HG02981 (cell line): ENCODE measurements around the gene LRFN4.

ENCODE experiments used
- ATAC-seq: cut with Tn5 transposase; IDR thresholded peaks from one replicate; pipeline ENCODE4 v1.9.1; 2021; ENCODE audit warnings: mild to moderate bottlenecking, moderate library complexity; ENCODE audit not compliant: unreplicated experiment

LRFN4 gene

DNA sequence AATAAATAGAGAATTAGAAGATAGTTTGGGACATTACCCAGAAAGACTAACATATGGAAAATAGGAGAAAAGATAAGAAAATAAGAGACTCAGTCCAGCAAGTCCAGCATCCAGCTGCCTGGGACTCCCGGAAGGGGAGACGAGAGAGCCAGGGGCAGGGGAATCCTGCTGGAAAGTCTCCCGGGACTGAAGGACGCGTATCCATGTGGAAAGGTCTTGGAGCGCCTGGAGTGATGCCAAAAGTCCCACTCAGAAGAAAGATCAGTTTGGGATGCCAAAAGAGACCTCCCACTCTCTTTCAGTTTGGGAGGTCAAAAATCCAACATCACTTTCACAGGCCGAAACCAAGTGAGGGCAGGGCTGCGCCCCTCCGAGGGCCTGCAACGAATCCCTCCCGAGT, 30.7 kb downstream of the LRFN4 start:
- no peak for ATAC-seq

DNA sequence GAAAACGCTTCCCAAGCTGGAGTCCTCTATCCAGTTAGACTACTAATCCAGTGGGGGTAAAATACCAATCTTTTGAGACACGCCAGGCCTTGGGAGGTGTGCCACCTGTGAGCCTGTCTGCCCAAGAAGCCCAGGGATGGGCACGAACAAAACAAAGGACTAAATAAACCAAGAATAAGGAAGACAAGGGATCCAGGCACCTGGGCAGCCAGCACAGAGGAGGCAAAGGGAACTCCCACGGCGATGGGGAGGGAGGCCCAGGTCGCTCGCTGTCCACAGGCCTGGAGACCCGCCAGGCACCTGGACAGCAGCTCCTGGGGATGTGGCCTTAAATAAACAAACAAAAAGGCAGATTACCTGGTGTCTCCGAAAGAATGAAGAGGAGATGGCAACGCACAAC, 31.4 kb downstream of the LRFN4 start:
- no peak for ATAC-seq

DNA sequence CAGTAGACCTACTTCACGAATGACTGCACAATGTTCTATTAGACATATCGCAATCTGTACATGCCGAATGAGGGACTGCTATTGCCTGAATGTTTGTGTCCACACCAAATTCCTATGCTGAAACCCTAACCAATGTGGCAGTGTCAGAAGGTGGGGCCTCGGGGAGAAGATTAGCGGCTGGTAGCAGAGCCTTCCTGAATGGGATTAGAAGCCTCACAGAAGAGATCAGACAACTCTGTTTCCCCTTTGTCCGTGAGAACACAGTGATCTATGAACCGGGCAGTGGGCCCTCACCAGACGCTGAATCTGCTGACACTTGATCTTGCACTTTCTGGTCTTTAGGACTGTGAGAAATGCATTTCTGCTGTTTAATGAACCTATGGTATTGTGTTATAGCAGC, 33.1 kb downstream of the LRFN4 start:
- ATAC-seq: no peak

DNA sequence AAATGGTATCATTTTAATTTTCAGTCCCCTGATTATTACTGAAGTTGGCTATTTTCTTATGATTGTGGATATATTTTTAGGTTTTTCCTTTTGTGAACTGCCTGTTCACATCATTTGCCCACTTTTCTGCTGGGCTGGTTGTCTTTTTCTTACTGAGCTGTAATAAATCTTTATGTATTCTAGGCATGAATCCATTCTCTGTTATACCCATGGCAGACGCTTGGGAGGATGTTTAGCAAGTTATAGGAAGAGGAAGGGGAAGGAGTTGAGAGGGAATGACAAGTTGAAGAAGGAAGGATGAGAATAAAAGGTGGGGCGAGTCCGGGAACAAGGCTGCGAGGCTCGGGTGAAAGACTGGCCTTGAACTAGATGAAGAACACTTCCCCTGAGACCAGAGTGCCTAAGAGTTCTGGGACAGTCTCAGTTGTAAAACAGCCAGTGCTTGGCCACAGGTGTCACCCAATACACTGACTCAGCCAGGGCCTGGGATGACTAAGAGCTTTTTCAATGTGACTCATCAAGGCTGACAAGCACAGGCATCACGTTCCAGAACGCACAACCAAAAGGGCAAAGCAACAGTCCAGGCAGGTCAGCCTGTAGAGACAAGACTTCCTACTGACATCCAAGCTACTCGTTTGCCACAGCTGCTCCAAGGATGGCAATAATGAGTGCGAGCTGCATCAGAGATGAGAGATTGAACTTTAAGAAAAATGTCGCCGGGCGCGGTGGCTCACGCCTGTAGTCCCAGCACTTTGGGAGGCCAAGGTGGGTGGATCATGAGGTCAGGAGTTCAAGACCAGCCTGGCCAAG, 35.2 kb downstream of the LRFN4 start:
- ATAC-seq: peak; percentile 88

DNA sequence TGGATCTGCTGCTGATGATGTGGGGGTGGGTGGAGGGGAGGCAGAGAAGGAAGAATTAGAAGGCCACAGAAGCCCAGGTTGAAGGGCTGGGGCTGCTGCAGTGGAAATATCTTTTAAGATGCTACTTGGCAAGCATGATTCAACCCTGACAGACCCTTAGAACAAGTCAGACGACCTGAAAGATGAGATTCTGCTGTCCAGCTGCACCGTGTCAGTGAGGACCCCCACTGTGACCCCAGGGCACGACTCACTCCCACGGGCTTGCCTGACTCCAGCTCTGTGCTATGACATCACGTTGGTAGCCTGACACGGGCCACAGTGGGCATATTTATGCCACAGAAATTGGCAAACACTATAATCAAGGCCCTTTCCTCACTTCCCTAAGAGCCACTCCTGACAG, 36.0 kb downstream of the LRFN4 start:
- ATAC-seq: no peak

DNA sequence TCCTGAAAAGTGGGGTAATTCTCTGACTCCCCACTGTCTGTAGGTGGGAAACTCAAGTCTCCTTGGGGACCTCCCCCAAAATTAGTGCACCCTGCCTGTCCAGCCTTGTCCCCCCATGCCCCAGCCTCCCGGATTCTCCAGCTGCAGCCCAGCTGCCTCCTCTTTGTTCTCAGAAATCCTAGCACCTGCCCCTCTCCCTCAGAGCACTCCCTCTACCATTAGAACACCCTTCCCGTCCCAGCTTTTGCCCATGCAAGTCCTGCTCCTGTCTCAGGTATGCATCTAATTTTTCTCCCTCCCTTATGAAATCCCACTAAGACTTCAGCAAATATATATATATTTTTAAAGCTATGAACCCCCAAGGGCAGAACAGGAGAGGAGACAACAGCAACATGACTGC, 37.3 kb downstream of the LRFN4 start:
- ATAC-seq: no peak

DNA sequence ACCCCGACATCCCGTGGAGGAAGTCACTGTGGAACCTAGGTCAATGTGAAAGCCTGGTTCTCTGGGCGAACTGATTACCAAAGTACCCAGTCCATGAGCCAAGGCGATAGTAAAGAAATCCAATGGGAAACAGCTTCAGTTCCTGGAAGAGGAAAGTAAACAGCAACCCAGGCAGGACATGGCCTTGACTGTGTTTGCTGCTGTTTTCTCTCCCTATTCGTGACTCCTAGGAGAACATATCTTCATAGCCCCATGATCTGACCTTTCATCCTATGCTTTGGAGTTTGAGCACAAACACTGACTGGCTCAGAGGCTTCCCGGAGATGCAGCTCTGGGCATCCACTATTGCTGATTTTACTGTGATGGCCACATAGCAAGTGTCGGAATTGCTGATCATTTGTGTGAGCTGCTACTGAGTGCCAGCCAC, 45.1 kb downstream of the LRFN4 start:
- ATAC-seq: no peak

DNA sequence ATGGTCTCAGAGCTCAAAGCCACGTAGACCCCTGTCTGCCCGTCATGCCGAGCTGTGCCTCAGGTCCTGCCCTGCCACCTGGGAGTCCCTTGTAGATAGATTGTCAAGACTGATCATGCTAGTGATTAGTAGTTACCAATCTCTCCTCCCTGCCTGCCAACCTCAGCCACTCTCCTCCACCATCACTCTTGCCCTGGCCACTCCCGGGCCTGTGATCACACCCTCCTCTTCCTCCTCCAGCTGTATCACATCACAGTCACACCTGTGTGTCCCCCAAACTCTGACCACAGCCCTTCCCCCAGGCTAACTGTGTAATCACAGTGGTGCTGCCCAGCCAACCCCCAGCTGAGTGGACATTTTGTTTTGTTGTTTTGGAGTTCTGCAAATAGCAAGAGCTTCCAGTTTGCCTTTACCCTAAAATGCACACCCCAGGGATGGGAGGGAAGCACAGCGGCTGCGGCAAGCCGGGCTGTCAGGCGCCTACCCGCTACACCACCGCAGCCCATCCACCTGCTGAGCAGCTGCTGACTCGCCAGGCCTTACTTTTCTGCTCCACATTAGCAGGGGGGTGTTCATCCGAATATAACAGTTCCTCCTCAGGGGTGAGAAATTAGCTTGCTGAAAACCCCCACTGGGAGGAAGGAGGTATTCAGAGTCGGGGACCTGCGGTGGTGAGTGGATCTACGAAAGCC, 45.8 kb downstream of the LRFN4 start:
- no peak for ATAC-seq

DNA sequence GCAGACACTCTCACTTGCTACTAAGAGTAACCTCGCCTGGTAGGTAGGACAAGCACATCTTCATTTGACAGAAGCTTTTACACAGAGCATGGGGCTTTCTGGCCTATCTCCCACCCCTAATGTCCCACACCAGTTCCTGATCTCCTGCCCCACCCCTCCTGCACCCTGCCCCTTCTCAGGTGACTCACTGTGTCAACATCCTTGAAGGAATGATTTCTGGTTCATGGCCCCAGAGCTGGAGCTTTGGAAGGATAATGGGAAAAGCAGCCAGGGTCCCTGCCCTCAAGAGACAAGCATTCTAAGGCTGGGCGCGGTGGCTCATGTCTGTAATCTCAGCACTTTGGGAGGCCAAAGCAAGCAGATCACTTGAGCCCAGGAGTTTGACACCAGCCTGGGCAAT, 47.2 kb downstream of the LRFN4 start:
- no peak for ATAC-seq

DNA sequence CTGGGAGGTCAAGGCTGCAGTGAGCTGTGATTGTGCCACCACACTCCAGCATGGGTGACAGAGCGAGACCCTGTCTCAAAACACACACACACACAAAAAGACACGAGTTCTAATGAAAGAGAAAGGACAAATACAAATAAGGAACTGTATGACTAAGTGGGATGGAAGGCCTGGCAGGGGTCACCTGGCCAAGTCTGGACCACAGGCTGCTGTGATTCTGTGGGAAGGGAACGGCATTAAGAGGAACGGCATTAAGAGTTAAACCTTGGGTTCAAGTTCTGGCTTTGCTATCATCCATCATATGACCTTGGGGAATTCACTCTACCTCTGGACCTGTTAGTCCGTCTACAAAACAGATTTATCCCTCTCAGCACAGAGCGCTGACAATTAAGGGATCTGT, 47.7 kb downstream of the LRFN4 start:
- no peak for ATAC-seq

DNA sequence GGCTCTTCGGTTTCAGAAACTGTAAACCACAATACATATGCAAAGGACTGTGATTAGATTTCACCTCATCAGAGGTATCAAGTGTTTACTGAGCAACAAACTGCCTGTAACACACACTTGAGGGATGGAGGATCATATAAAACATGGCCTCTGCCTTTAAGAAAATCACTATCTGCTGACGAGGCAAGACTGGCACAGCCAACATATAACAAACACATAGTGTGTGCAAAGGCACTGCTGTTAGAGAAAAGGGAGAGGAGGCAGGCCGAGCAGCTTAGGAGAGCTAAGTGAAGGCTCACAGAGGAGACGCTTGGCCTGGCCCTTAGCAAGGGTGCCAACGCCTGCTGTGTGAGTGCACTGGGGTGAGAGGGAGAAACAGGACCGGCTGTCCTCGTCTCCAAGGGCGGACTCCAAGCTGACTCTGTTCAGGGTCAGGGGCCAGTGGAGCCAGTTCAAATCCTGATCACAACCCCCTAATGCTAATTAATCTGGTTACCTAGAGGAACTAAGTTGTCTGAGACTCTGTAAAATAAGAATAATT, 48.2 kb downstream of the LRFN4 start:
- no peak for ATAC-seq

DNA sequence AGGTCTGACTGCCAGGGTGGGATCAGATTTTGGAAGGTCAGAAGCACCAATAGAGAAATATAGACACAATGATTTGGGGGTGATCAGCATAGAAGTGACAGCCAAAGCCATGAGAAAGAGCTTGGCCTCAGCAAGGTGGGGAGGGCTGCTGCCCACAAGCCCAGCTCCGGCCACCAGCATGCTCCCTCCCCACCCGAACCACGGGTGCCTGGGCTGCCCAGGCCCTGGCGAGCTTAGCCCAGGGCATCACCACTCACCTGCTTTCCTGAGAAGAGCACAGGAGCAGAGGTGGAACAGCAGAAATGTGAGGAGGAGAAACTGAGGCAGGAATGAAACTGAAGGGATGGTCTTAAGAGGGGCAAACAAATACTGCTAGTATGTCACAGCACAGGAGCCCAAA, 48.8 kb downstream of the LRFN4 start:
- ATAC-seq: no peak

DNA sequence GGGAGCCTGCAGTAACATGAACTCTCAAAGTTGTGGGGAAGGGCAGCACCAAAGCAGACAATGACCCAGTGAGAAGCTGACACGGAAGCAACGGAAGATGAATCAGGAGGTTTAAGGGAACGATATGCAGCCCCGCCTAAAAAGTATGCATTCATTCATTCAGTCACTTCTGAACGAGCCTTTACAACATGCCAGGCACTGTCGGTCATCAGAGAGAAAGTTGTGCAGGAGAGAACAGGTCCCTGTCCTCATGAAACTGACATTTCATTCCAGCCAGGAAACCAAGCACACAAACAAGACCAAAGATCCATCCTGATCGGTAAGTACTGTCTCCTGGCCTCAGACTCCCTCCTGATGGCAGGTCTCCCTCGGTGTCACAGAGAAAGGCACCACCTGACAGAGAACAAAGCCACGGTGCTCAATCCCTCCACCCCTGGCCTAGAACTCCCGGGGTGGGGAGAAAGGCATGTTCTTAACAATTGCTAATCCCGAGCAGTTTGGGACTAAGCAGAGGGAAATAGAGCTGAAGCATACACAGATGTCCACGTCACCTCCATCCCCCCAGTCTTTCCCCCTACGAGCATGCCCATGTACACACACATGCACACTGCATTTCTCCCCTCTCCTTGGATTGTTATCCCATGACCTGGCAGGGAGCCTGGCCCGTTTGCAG, 49.3 kb downstream of the LRFN4 start:
- no peak for ATAC-seq

DNA sequence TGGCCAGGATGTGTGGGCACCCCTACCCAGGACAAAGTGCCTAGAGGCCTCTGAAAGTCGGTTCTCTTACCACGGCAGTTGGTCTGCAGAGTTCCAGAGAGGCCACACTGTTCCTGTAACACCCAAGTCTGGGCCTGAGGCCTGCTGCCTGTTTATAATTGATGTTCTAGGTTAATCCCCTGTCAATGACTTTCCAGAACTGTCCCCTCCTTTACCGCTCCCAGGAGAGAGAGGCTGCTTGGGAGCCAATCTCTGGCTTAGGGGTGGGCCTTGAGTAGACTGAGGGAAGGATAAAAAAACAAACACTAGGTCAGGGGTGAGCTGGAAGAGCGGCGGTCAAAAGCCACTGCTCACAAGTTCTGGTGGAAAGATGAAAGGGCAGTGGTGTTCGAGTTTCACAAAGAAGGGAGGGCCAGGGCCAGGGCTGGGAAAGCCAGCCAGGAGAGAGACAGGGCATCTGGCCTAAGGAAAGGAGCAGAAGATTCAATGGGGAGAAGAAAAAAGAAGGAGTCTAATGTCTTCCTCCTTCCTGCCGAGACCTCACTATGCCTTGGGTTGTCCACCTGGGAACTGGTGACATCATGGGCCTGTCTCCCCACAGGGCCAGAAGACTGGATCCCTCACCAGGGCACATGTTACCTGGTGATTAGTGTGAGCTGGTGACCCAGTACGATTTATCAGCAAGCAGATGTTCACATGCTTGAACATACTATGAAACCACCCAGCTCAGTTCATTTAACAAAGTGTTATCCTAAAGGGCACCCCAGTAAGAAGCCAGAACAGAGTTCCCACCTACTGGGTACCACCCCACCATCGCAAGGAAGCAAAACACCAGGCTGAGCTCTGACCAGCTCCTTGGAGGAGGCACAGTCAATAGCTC, 51.1 kb downstream of the LRFN4 start:
- no peak for ATAC-seq

DNA sequence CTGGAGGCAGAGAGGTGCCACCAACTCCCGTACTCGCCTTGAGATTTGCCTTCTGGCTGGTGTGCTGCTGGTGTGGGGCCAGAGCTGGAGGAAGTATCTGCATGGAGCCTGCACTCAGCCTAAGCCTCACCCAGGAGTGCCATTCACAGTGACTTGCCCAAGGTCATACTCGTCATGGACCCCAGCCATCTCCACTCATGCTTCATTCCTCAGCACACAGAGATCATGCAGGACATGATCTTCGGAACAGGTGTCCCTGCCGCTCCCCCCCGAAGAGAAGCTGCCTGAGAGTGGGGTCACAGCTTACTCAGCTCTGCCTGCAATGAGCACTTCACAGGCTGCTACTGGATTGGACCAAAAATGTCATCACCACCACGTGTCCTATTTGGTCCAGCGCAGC, 52.3 kb downstream of the LRFN4 start:
- ATAC-seq: no peak

DNA sequence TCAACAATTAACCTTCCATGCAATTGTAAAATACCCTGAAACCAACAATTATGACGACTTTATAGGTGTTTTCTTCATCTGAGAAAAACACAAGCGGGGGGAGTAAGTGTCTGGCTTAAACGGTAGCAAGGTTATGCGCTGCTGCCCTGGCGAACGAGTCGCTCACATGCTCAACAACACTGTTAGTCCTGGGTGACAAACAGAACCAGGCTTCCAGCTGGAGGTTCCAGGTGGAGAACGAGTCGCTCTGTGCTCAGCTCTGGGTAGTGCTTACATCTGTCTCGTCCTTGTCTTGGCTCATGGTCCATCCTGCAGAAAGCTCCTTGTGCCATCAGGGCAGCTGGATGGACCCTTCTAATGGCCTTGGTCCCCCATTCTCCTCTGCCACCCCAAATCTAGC, 53.2 kb downstream of the LRFN4 start:
- no peak for ATAC-seq
